Measurements from ENCODE around the gene GCKR. TPM values are rescaled to one million over a fixed set of nuclear protein-coding genes. Genes with fewer than 3 reads are reported as not detected.
A peak's percentile ranks its signal among the peaks of the same experiment; 100 is the strongest.

The GCKR gene
- total and polyA plus RNA-seq, 2 of the 13 experiments (the other 11 are each of a cell fraction or from before 2014, with no cell fraction given) = 15.2 to 48.3 TPM

- TF ChIP-seq ARID4A (CRISPR knock-in tag; IDR thresholded peaks at IDR 0.05; ENCODE audit: borderline replicate concordance) = peak; percentile 64; the same call in 1 of the 2 replicates
- no peak for TF ChIP-seq ZNF3 (CRISPR knock-in tag; IDR thresholded peaks at IDR 0.05)
- TF ChIP-seq MIXL1 (CRISPR knock-in tag; IDR thresholded peaks at IDR 0.05) = no peak
- no peak for TF ChIP-seq SPEN (CRISPR knock-in tag; IDR thresholded peaks at IDR 0.05; ENCODE audit: low read depth)
- no peak for TF ChIP-seq CSRNP2 (CRISPR knock-in tag; conservative IDR thresholded peaks at IDR 0.05; ENCODE audit: low read depth)
- TF ChIP-seq ZNF547 (CRISPR knock-in tag; IDR thresholded peaks at IDR 0.05) = no peak
- TF ChIP-seq TBP (CRISPR knock-in tag; IDR thresholded peaks at IDR 0.05) = no peak
- no peak for TF ChIP-seq ZUFSP (CRISPR knock-in tag; IDR thresholded peaks at IDR 0.05; ENCODE audit: borderline replicate concordance)
- no peak for TF ChIP-seq SIN3B (IDR thresholded peaks at IDR 0.05; ENCODE audit: low read length)
- no peak for TF ChIP-seq ZNF747 (CRISPR knock-in tag; IDR thresholded peaks at IDR 0.05; ENCODE audit: borderline replicate concordance)
- no peak for TF ChIP-seq ZNF18 (CRISPR knock-in tag; IDR thresholded peaks at IDR 0.05; ENCODE audit: insufficient replicate concordance)
- 0 out of 2 replicates have a peak, but pooled peaks have one; percentile 49 for TF ChIP-seq IRX3 (CRISPR knock-in tag; IDR thresholded peaks at IDR 0.05; ENCODE audit: borderline replicate concordance, low read depth)
- no peak for TF ChIP-seq TCF7 (IDR thresholded peaks at IDR 0.05; ENCODE audit: low read depth)
- TF ChIP-seq FOXJ3 (CRISPR knock-in tag; IDR thresholded peaks at IDR 0.05; ENCODE audit: borderline replicate concordance) = no peak
- TF ChIP-seq ZNF841 (CRISPR knock-in tag; IDR thresholded peaks at IDR 0.05; ENCODE audit: borderline replicate concordance) = no peak
- TF ChIP-seq SYNCRIP (IDR thresholded peaks at IDR 0.05; ENCODE audit: insufficient read depth, low read depth, low read length) = no peak
Measured at GRCh38 chr2:27518113-27518781, 21.6 kb downstream of the GCKR start (continued).

Data from HepG2 (cell line).